Measurements from ENCODE around the gene EFNA2.

GRCh38 chr19:1284293-1284978 is 1.2 kb upstream of the EFNA2 start:
- TF ChIP-seq CTCF (IDR thresholded peaks at IDR 0.05), result no peak
- TF ChIP-seq POLR2A (IDR thresholded peaks at IDR 0.05), result no peak
- no peak for TF ChIP-seq POLR2AphosphoS5 (IDR thresholded peaks at IDR 0.05; ENCODE audit: insufficient read depth in 1 of 2, low read depth in 1 of 2)

Data from vagina (tissue), 2 donors.